ENCODE measurements around the gene C19orf25.
"Not testable (repeated sequence)": the region's sequence is repeated elsewhere in the genome, so short reads cannot be mapped to it uniquely, and the experiment has no call there.

The C19orf25 gene

GRCh38 chr19:1489463-1490310, 10.7 kb upstream of the C19orf25 start:
- Histone ChIP-seq H3K9ac (ENCODE audit: low read length) (peak overlapping the region; percentile 74), H3K36me3 (ENCODE audit: control insufficient read depth, insufficient read depth, low read length) (no peaks in the 10 kb centered on the region)

GRCh38 chr19:1488282-1488601, 9.2 kb upstream of the C19orf25 start:
- no peaks in the 10 kb centered on the region for H3K36me3 ChIP-seq (ENCODE audit: control insufficient read depth, insufficient read depth, low read length)
- peaks cover 16% of the 10 kb centered on the region for H3K4me1 ChIP-seq (ENCODE audit: control insufficient read depth, insufficient read depth, low read length)
- H3K9ac ChIP-seq (ENCODE audit: low read length) = no peak overlapping the region
- peaks cover 7% of the 10 kb centered on the region for H3K27me3 ChIP-seq (ENCODE audit: control insufficient read depth, insufficient read depth, low read length)
- no peaks in the 10 kb centered on the region for H3K9me3 ChIP-seq (ENCODE audit: control insufficient read depth, low read length)
- no peak overlapping the region for H3K4me3 ChIP-seq (ENCODE audit: low read length)

More at GRCh38 chr19:1489463-1490310, 10.7 kb upstream of the C19orf25 start:
- Histone ChIP-seq H3K9me3 (ENCODE audit: control insufficient read depth, low read length) (no peaks in the 10 kb centered on the region), H3K4me3 (ENCODE audit: low read length) (peak overlapping the region; percentile 47), H3K4me1 (ENCODE audit: control insufficient read depth, insufficient read depth, low read length) (peaks cover 16% of the 10 kb centered on the region), H3K27me3 (ENCODE audit: control insufficient read depth, insufficient read depth, low read length) (peaks cover 7% of the 10 kb centered on the region)

GRCh38 chr19:1487576-1488281, 8.7 kb upstream of the C19orf25 start:
- H3K27me3 ChIP-seq (ENCODE audit: control insufficient read depth, insufficient read depth, low read length) = peaks cover 7% of the 10 kb centered on the region
- no peaks in the 10 kb centered on the region for H3K9me3 ChIP-seq (ENCODE audit: control insufficient read depth, low read length)
- H3K4me1 ChIP-seq (ENCODE audit: control insufficient read depth, insufficient read depth, low read length) = peaks cover 16% of the 10 kb centered on the region
- H3K9ac ChIP-seq (ENCODE audit: low read length) = no peak overlapping the region
- no peaks in the 10 kb centered on the region for H3K36me3 ChIP-seq (ENCODE audit: control insufficient read depth, insufficient read depth, low read length)
- H3K4me3 ChIP-seq (ENCODE audit: low read length) = no peak overlapping the region

- Histone ChIP-seq H3K9ac (ENCODE audit: low read length) (no peak overlapping the region), H3K9me3 (ENCODE audit: control insufficient read depth, low read length) (no peaks in the 10 kb centered on the region), H3K27me3 (ENCODE audit: control insufficient read depth, insufficient read depth, low read length) (peaks cover 6% of the 10 kb centered on the region), H3K4me1 (ENCODE audit: control insufficient read depth, insufficient read depth, low read length) (peaks cover 16% of the 10 kb centered on the region), H3K36me3 (ENCODE audit: control insufficient read depth, insufficient read depth, low read length) (no peaks in the 10 kb centered on the region), H3K4me3 (ENCODE audit: low read length) (no peak overlapping the region)
Observed at GRCh38 chr19:1486720-1487575, 7.9 kb upstream of the C19orf25 start.

- Histone ChIP-seq H3K9ac (ENCODE audit: low read length) (no peak overlapping the region), H3K27me3 (ENCODE audit: control insufficient read depth, insufficient read depth, low read length) (no peaks in the 10 kb centered on the region), H3K36me3 (ENCODE audit: control insufficient read depth, insufficient read depth, low read length) (no peaks in the 10 kb centered on the region), H3K4me3 (ENCODE audit: low read length) (no peak overlapping the region), H3K4me1 (ENCODE audit: control insufficient read depth, insufficient read depth, low read length) (no peaks in the 10 kb centered on the region), H3K9me3 (ENCODE audit: control insufficient read depth, low read length) (no peaks in the 10 kb centered on the region)
Observed at GRCh38 chr19:1483979-1484428, 5.0 kb upstream of the C19orf25 start.

GRCh38 chr19:1483131-1483978, 4.3 kb upstream of the C19orf25 start:
- Histone ChIP-seq H3K36me3 (ENCODE audit: control insufficient read depth, insufficient read depth, low read length) (no peaks in the 10 kb centered on the region), H3K27me3 (ENCODE audit: control insufficient read depth, insufficient read depth, low read length) (no peaks in the 10 kb centered on the region), H3K4me1 (ENCODE audit: control insufficient read depth, insufficient read depth, low read length) (no peaks in the 10 kb centered on the region), H3K9me3 (ENCODE audit: control insufficient read depth, low read length) (no peaks in the 10 kb centered on the region), H3K9ac (ENCODE audit: low read length) (no peak overlapping the region), H3K4me3 (ENCODE audit: low read length) (no peak overlapping the region)

GRCh38 chr19:1482361-1483130, 3.5 kb upstream of the C19orf25 start:
- Histone ChIP-seq H3K36me3 (ENCODE audit: control insufficient read depth, insufficient read depth, low read length) (no peaks in the 10 kb centered on the region), H3K9ac (ENCODE audit: low read length) (no peak overlapping the region), H3K27me3 (ENCODE audit: control insufficient read depth, insufficient read depth, low read length) (no peaks in the 10 kb centered on the region), H3K4me3 (ENCODE audit: low read length) (no peak overlapping the region), H3K9me3 (ENCODE audit: control insufficient read depth, low read length) (no peaks in the 10 kb centered on the region), H3K4me1 (ENCODE audit: control insufficient read depth, insufficient read depth, low read length) (no peaks in the 10 kb centered on the region)

- Histone ChIP-seq H3K9ac (ENCODE audit: low read length) (no peak overlapping the region), H3K4me1 (ENCODE audit: control insufficient read depth, insufficient read depth, low read length) (no peaks in the 10 kb centered on the region), H3K4me3 (ENCODE audit: low read length) (no peak overlapping the region), H3K36me3 (ENCODE audit: control insufficient read depth, insufficient read depth, low read length) (no peaks in the 10 kb centered on the region), H3K27me3 (ENCODE audit: control insufficient read depth, insufficient read depth, low read length) (no peaks in the 10 kb centered on the region), H3K9me3 (ENCODE audit: control insufficient read depth, low read length) (no peaks in the 10 kb centered on the region)
Observed at GRCh38 chr19:1481893-1482360, 2.9 kb upstream of the C19orf25 start.

GRCh38 chr19:1481224-1481892, 2.3 kb upstream of the C19orf25 start:
- no peaks in the 10 kb centered on the region for H3K27me3 ChIP-seq (ENCODE audit: control insufficient read depth, insufficient read depth, low read length)
- H3K9ac ChIP-seq (ENCODE audit: low read length) = no peak overlapping the region
- H3K4me3 ChIP-seq (ENCODE audit: low read length) = no peak overlapping the region
- no peaks in the 10 kb centered on the region for H3K4me1 ChIP-seq (ENCODE audit: control insufficient read depth, insufficient read depth, low read length)
- H3K9me3 ChIP-seq (ENCODE audit: control insufficient read depth, low read length) = no peaks in the 10 kb centered on the region
- H3K36me3 ChIP-seq (ENCODE audit: control insufficient read depth, insufficient read depth, low read length) = no peaks in the 10 kb centered on the region

- H3K9me3 ChIP-seq (ENCODE audit: control insufficient read depth, low read length); H3K9ac ChIP-seq (ENCODE audit: low read length); H3K4me3 ChIP-seq (ENCODE audit: low read length); H3K4me1 ChIP-seq (ENCODE audit: control insufficient read depth, insufficient read depth, low read length); H3K36me3 ChIP-seq (ENCODE audit: control insufficient read depth, insufficient read depth, low read length): not testable (repeated sequence)
- H3K27me3 ChIP-seq (ENCODE audit: control insufficient read depth, insufficient read depth, low read length) = peaks cover 18% of the 10 kb centered on the region
Observed at GRCh38 chr19:1477056-1477455, 2.0 kb downstream of the C19orf25 start.
